Liver (tissue), 3 donors: ENCODE measurements around the gene TIMM17A.

Experiments used
- EGR1 ChIP-seq, 2 donors: IDR thresholded peaks; 2 replicates each; pipeline ENCODE4 v1.6.1; 2016 to 2018; ENCODE audit warnings: antibody characterized with exemption in 2 of 2, low read depth in 2 of 2
- GABPA ChIP-seq, 2 donors: IDR thresholded peaks in 1 of 2; conservative IDR thresholded peaks in 1 of 2; 2 replicates each; pipeline ENCODE4 v1.6.1; 2016; ENCODE audit warnings: antibody characterized with exemption in 2 of 2, mild to moderate bottlenecking in 1 of 2, moderate library complexity in 1 of 2
- HNF4G ChIP-seq: IDR thresholded peaks from 2 replicates; pipeline ENCODE4 v1.6.1; 2016; ENCODE audit warnings: antibody characterized with exemption
- JUND ChIP-seq, 2 donors: IDR thresholded peaks; 2 replicates each; pipeline ENCODE4 v1.6.1; 2016; ENCODE audit warnings: antibody characterized with exemption in 2 of 2
- RAD21 ChIP-seq, 2 donors: IDR thresholded peaks; 2 replicates each; pipeline ENCODE4 v1.6.1; 2016; ENCODE audit warnings: antibody characterized with exemption in 2 of 2, mild to moderate bottlenecking in 2 of 2
- TAF1 ChIP-seq: conservative IDR thresholded peaks from 2 replicates; pipeline ENCODE4 v1.6.1; 2016; ENCODE audit warnings: antibody characterized with exemption, mild to moderate bottlenecking
- TF ChIP-seq, protein P1 (sequence below): fragments of 150-350 bp; IDR thresholded peaks from 2 replicates; pipeline ENCODE4 v1.5.1; 2017; ENCODE audit warnings: improper control_type of control experiment, low read depth, low read length; ENCODE audit not compliant: missing input control
- TF ChIP-seq, protein P2 (sequence below): IDR thresholded peaks from 2 replicates; pipeline ENCODE4 v1.6.1; 2016; ENCODE audit warnings: antibody characterized with exemption, mild to moderate bottlenecking
- TF ChIP-seq, protein P3 (sequence below): IDR thresholded peaks from 2 replicates; pipeline ENCODE4 v1.6.1; 2016; ENCODE audit warnings: antibody characterized with exemption
- donor health status: healthy.
- donor health status: healthy.

DNA sequence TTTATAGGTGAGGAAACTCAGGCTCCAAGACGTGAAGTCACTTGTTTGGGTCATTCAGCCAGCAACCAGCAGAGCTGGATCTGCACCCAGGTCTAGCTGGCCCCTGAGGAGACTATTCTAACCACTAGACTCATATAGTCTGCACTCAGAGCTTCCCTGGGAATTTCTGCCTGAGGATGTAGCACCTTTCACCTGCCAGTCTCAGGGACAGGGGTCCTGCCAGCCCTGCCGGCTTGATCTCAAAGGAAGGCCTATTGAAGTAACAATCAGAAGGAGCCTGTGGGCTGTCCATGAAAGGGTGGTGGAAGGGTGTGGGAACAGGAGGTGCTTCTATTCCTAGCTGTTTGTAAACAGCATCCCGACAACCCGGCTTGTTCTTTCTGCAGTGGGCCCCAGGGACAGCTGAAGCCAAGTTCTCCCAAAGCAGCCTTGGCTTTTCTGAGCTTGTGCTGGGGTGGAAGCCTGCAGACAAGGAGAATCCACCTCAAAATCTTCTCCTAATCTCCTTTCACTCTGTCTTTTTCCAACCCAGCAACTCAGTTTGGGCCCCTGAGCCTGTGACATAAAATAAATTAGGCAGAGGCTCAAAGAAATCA, 16.8 kb upstream of the TIMM17A start:
- TF ChIP-seq TAF1 (no peak), GABPA (IDR thresholded peaks at IDR 0.05 in 1 of 2, conservative IDR thresholded peaks at IDR 0.05 in 1 of 2) (no peak), HNF4G (no peak), RAD21 (IDR thresholded peaks at IDR 0.05) (no peak), EGR1 (IDR thresholded peaks at IDR 0.05; ENCODE audit: low read depth in 2 of 2) (no peak), JUND (IDR thresholded peaks at IDR 0.05) (no peak)
- TF ChIP-seq, protein P1, sequence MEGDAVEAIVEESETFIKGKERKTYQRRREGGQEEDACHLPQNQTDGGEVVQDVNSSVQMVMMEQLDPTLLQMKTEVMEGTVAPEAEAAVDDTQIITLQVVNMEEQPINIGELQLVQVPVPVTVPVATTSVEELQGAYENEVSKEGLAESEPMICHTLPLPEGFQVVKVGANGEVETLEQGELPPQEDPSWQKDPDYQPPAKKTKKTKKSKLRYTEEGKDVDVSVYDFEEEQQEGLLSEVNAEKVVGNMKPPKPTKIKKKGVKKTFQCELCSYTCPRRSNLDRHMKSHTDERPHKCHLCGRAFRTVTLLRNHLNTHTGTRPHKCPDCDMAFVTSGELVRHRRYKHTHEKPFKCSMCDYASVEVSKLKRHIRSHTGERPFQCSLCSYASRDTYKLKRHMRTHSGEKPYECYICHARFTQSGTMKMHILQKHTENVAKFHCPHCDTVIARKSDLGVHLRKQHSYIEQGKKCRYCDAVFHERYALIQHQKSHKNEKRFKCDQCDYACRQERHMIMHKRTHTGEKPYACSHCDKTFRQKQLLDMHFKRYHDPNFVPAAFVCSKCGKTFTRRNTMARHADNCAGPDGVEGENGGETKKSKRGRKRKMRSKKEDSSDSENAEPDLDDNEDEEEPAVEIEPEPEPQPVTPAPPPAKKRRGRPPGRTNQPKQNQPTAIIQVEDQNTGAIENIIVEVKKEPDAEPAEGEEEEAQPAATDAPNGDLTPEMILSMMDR: no peak
- TF ChIP-seq, protein P2, sequence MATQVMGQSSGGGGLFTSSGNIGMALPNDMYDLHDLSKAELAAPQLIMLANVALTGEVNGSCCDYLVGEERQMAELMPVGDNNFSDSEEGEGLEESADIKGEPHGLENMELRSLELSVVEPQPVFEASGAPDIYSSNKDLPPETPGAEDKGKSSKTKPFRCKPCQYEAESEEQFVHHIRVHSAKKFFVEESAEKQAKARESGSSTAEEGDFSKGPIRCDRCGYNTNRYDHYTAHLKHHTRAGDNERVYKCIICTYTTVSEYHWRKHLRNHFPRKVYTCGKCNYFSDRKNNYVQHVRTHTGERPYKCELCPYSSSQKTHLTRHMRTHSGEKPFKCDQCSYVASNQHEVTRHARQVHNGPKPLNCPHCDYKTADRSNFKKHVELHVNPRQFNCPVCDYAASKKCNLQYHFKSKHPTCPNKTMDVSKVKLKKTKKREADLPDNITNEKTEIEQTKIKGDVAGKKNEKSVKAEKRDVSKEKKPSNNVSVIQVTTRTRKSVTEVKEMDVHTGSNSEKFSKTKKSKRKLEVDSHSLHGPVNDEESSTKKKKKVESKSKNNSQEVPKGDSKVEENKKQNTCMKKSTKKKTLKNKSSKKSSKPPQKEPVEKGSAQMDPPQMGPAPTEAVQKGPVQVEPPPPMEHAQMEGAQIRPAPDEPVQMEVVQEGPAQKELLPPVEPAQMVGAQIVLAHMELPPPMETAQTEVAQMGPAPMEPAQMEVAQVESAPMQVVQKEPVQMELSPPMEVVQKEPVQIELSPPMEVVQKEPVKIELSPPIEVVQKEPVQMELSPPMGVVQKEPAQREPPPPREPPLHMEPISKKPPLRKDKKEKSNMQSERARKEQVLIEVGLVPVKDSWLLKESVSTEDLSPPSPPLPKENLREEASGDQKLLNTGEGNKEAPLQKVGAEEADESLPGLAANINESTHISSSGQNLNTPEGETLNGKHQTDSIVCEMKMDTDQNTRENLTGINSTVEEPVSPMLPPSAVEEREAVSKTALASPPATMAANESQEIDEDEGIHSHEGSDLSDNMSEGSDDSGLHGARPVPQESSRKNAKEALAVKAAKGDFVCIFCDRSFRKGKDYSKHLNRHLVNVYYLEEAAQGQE: no peak
- TF ChIP-seq, protein P3, sequence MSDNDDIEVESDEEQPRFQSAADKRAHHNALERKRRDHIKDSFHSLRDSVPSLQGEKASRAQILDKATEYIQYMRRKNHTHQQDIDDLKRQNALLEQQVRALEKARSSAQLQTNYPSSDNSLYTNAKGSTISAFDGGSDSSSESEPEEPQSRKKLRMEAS: no peak
